Calu3 (cell line): Measurements from ENCODE around the gene PAK4. TPM values are rescaled to one million over a fixed set of nuclear protein-coding genes. Genes with fewer than 3 reads are reported as not detected.

ENCODE experiments used
- BruUV-seq: library from RNA; stranded (reverse); fragments of 400-500 nt; replicated peaks from 2 replicates; lab custom pipeline; 2021; lab: Mats Ljungman, UMichigan
- CTCF ChIA-PET: fragments of 300-600 bp; sonication (Branson Sonifier 250); formaldehyde crosslinking; loops from one replicate; lab custom pipeline; 2022; ENCODE audit warnings: antibody characterized with exemption; lab: Charles Lee
- DNase-seq: peaks from one replicate; pipeline ENCODE4 v3.0.0; 2022
- H3K27ac Mint-ChIP-seq: one replicate; pipeline ENCODE4 v1.8.0; 2022; ENCODE audit warnings: mixed read lengths; ENCODE audit not compliant: unreplicated experiment
- H3K27me3 Mint-ChIP-seq: one replicate; pipeline ENCODE4 v1.8.0; 2022; ENCODE audit warnings: mixed read lengths; ENCODE audit not compliant: unreplicated experiment
- H3K36me3 Mint-ChIP-seq: one replicate; pipeline ENCODE4 v1.8.0; 2022; ENCODE audit warnings: mild to moderate bottlenecking, moderate library complexity, mixed read lengths; ENCODE audit not compliant: insufficient read depth, unreplicated experiment
- H3K4me1 Mint-ChIP-seq: one replicate; pipeline ENCODE4 v1.8.0; 2022; ENCODE audit warnings: mild to moderate bottlenecking, low read depth, mixed read lengths; ENCODE audit not compliant: unreplicated experiment
- H3K4me3 Mint-ChIP-seq: one replicate; pipeline ENCODE4 v1.8.0; 2022; ENCODE audit warnings: mild to moderate bottlenecking, low read depth, moderate library complexity, mixed read lengths; ENCODE audit not compliant: unreplicated experiment
- H3K9me3 Mint-ChIP-seq: one replicate; pipeline ENCODE4 v1.8.0; 2022; ENCODE audit warnings: low read depth, mixed read lengths; ENCODE audit not compliant: unreplicated experiment
- CTCF ChIP-seq: fragments of 200-600 bp; IDR thresholded peaks from one replicate; pipeline ENCODE4 v1.8.0; 2022; ENCODE audit warnings: antibody characterized with exemption; ENCODE audit not compliant: unreplicated experiment
- intact Hi-C: fragments of 100-400 bp; cut with micrococcal nuclease; formaldehyde crosslinking; loops from one replicate; pipeline ENCODE4 v1.10.0; 2022; ENCODE audit not compliant: unreplicated experiment
- total RNA-seq: library from RNA; stranded (reverse); gene quantifications from 2 replicates; pipeline ENCODE4 v1.2.3, GENCODE V29; 2022

PAK4 gene
- total RNA-seq, 1 experiment from 2014 or later, result 75.7 TPM

GRCh38 chr19:39180749-39181148 lies 55.2 kb downstream of the PAK4 start:
- DNase-seq, result no peak
- peaks cover 70% of the 10 kb centered on the region for H3K36me3 Mint-ChIP-seq
- CTCF ChIA-PET, result no interaction called here
- no peak for TF ChIP-seq CTCF
- no TSS peak for BruUV-seq
- intact Hi-C loops, result no loop called here
- no peaks in the 10 kb centered on the region for H3K9me3 Mint-ChIP-seq
- no peak overlapping the region for H3K27ac Mint-ChIP-seq
- no peaks in the 10 kb centered on the region for H3K4me1 Mint-ChIP-seq
- no peaks in the 10 kb centered on the region for H3K27me3 Mint-ChIP-seq
- H3K4me3 Mint-ChIP-seq, result no peak overlapping the region

GRCh38 chr19:39181500-39182173 lies 56.1 kb downstream of the PAK4 start:
- Mint-ChIP-seq H3K36me3 (peaks cover 67% of the 10 kb centered on the region), H3K27ac (peak overlapping the region; percentile 40), H3K4me1 (no peaks in the 10 kb centered on the region), H3K4me3 (no peak overlapping the region), H3K9me3 (no peaks in the 10 kb centered on the region), H3K27me3 (no peaks in the 10 kb centered on the region)
- no peak for DNase-seq
- no peak for TF ChIP-seq CTCF
- CTCF ChIA-PET, result no interaction called here
- BruUV-seq, result no TSS peak
- intact Hi-C loops, result no loop called here

- CTCF ChIA-PET, result no interaction called here
- H3K36me3 Mint-ChIP-seq, result peaks cover 64% of the 10 kb centered on the region
These were observed 56.6 kb downstream of the PAK4 start for GRCh38 chr19:39182174-39182505.

GRCh38 chr19:39183104-39183503 lies 57.5 kb downstream of the PAK4 start:
- Mint-ChIP-seq H3K9me3 (no peaks in the 10 kb centered on the region), H3K36me3 (peaks cover 64% of the 10 kb centered on the region), H3K4me1 (no peaks in the 10 kb centered on the region), H3K4me3 (no peak overlapping the region), H3K27ac (no peak overlapping the region), H3K27me3 (no peaks in the 10 kb centered on the region)
- intact Hi-C loops, result no loop called here
- CTCF ChIA-PET, result no interaction called here
- no TSS peak for BruUV-seq
- no peak for TF ChIP-seq CTCF
- no peak for DNase-seq

More at GRCh38 chr19:39182174-39182505, 56.6 kb downstream of the PAK4 start:
- no TSS peak for BruUV-seq
- no peaks in the 10 kb centered on the region for H3K27me3 Mint-ChIP-seq
- DNase-seq, result no peak
- no peak for TF ChIP-seq CTCF
- H3K9me3 Mint-ChIP-seq, result no peaks in the 10 kb centered on the region
- intact Hi-C loops, result no loop called here
- peak overlapping the region; percentile 40 for H3K27ac Mint-ChIP-seq
- no peaks in the 10 kb centered on the region for H3K4me1 Mint-ChIP-seq
- no peak overlapping the region for H3K4me3 Mint-ChIP-seq
